Retinal pigment epithelial cell (primary cell): Measurements from ENCODE around the gene SIRT7.

Source experiments
- DNase-seq: peaks from one replicate; pipeline ENCODE4 v3.0.0-alpha.2; 2010; ENCODE audit warnings: low read depth
- H3K4me3 ChIP-seq: 2 replicates; pipeline ENCODE4 v1.5.1; 2011; ENCODE audit warnings: mild to moderate bottlenecking, low read length, control low read depth, moderate library complexity
- CTCF ChIP-seq: conservative IDR thresholded peaks from 2 replicates; pipeline ENCODE4 v1.5.1; 2011; ENCODE audit warnings: low read depth, low read length, control low read depth, inconsistent platforms

Gene SIRT7

GRCh38 chr17:81885454-81885853, 32.5 kb downstream of the SIRT7 start:
- no peak for TF ChIP-seq CTCF
- DNase-seq, result no peak
- no peak overlapping the region for H3K4me3 ChIP-seq

- H3K4me3 ChIP-seq, result no peak overlapping the region
These were observed 33.0 kb downstream of the SIRT7 start for GRCh38 chr17:81884968-81885367.

GRCh38 chr17:81884520-81884919, 33.5 kb downstream of the SIRT7 start:
- no peak overlapping the region for H3K4me3 ChIP-seq
- no peak for TF ChIP-seq CTCF
- no peak for DNase-seq

More at GRCh38 chr17:81884968-81885367, 33.0 kb downstream of the SIRT7 start:
- no peak for DNase-seq
- TF ChIP-seq CTCF, result no peak

- no peak overlapping the region for H3K4me3 ChIP-seq
- no peak for TF ChIP-seq CTCF
- DNase-seq, result no peak
These were observed 38.9 kb downstream of the SIRT7 start for GRCh38 chr17:81879121-81879520.

- TF ChIP-seq CTCF, result no peak
These were observed 39.7 kb downstream of the SIRT7 start for GRCh38 chr17:81878294-81878693.

GRCh38 chr17:81877569-81877968, 40.4 kb downstream of the SIRT7 start:
- DNase-seq, result no peak
- TF ChIP-seq CTCF, result no peak
- H3K4me3 ChIP-seq, result no peak overlapping the region

More at GRCh38 chr17:81878294-81878693, 39.7 kb downstream of the SIRT7 start:
- no peak for DNase-seq
- H3K4me3 ChIP-seq, result no peak overlapping the region

- DNase-seq, result no peak
- no peak for TF ChIP-seq CTCF
- H3K4me3 ChIP-seq, result peak overlapping the region; percentile 77
These were observed 46.4 kb downstream of the SIRT7 start for GRCh38 chr17:81871387-81872230.
